ENCODE measurements around the gene SYP. TPM values are rescaled to one million over a fixed set of nuclear protein-coding genes. Genes with fewer than 3 reads are reported as not detected.
A peak's percentile ranks its signal among the peaks of the same experiment; 100 is the strongest.

Gene SYP
- total and polyA plus RNA-seq, 2 donors (not counting 1 experiment from before 2014, with no cell fraction given), result 1.2 to 1.6 TPM

- H3K27ac ChIP-seq (ENCODE audit: low read length in 2 of 2), result peak within 1 kb of the TSS; percentile 18 to 33
- no peaks in the 10 kb centered on the region for H3K27me3 ChIP-seq (replicated peaks in 1 of 4; ENCODE audit: control extremely low read depth in 1 of 4, control insufficient read depth in 3 of 4, insufficient read depth in 4 of 4, low read length in 3 of 4)
- DNase-seq (no peak), ATAC-seq (ENCODE audit: low read depth) (no peak)
- H3K4me1 ChIP-seq (ENCODE audit: control insufficient read depth in 2 of 2, insufficient read depth in 2 of 2, low read length in 2 of 2), result peaks cover 0 to 27% of the 10 kb centered on the region in 2 donors
- Mint-ChIP-seq H3K27me3 (no peaks in the 10 kb centered on the region), H3K27ac (peak within 1 kb of the TSS; percentile 96), H3K4me1 (peaks cover 21% of the 10 kb centered on the region), H3K9me3 (ENCODE audit: insufficient read depth) (no peaks in the 10 kb centered on the region), H3K4me3 (peak within 1 kb of the TSS; percentile 86)
- peak within 1 kb of the TSS in 4 of 5 experiments; percentile 39 to 62 (median 46) for H3K4me3 ChIP-seq (ENCODE audit: control extremely low read depth in 1 of 5, extremely low read depth in 1 of 5, insufficient read depth in 1 of 5, low read depth in 2 of 5, low read length in 4 of 5)
- H3K4me2 ChIP-seq (replicated peaks; ENCODE audit: low read depth, low read length, poor library complexity, severe bottlenecking), result peak within 1 kb of the TSS; percentile 75
- TF ChIP-seq EZH2 (IDR thresholded peaks at IDR 0.05; ENCODE audit: borderline replicate concordance, insufficient read depth, low read depth, low read length, poor library complexity, severe bottlenecking), result no peak
- TF ChIP-seq, protein P1, sequence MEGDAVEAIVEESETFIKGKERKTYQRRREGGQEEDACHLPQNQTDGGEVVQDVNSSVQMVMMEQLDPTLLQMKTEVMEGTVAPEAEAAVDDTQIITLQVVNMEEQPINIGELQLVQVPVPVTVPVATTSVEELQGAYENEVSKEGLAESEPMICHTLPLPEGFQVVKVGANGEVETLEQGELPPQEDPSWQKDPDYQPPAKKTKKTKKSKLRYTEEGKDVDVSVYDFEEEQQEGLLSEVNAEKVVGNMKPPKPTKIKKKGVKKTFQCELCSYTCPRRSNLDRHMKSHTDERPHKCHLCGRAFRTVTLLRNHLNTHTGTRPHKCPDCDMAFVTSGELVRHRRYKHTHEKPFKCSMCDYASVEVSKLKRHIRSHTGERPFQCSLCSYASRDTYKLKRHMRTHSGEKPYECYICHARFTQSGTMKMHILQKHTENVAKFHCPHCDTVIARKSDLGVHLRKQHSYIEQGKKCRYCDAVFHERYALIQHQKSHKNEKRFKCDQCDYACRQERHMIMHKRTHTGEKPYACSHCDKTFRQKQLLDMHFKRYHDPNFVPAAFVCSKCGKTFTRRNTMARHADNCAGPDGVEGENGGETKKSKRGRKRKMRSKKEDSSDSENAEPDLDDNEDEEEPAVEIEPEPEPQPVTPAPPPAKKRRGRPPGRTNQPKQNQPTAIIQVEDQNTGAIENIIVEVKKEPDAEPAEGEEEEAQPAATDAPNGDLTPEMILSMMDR (IDR thresholded peaks at IDR 0.05), result no peak
- H2AFZ ChIP-seq (ENCODE audit: insufficient read depth, low read depth, low read length, poor library complexity, severe bottlenecking), result peak within 1 kb of the TSS; percentile 74
- H4K20me1 ChIP-seq (ENCODE audit: control insufficient read depth, insufficient read depth, low read length, poor library complexity, severe bottlenecking), result no peaks in the 10 kb centered on the region
- H3K9ac ChIP-seq (ENCODE audit: low read length), result peak within 1 kb of the TSS; percentile 58
- ChIA-PET POLR2A (no interaction called here), CTCF (interaction anchor here (0.7 to 2.4 kb wide), 2 partner anchors 7 to 119 kb away, joined by 3 to 9 read pairs; no protein-coding TSS in a partner anchor)
- no peaks in the 10 kb centered on the region for H3K36me3 ChIP-seq (replicated peaks in 1 of 2; ENCODE audit: control extremely low read depth in 1 of 2, control insufficient read depth in 1 of 2, extremely low read depth in 1 of 2, insufficient read depth in 2 of 2, low read length in 1 of 2)
- intact Hi-C loops (cut with micrococcal nuclease), result loop anchor here (1.0 kb wide), 1 partner anchor 10 kb away; no protein-coding TSS in a partner anchor
- 93% methylated on average over 4 of the region's 28 CpGs for WGBS (ENCODE audit: insufficient coverage)
- no peaks in the 10 kb centered on the region for H3K9me3 ChIP-seq (ENCODE audit: control extremely low read depth in 1 of 3, control insufficient read depth in 2 of 3, insufficient read depth in 1 of 3, low read length in 2 of 3)
- H3K79me2 ChIP-seq (ENCODE audit: control insufficient read depth, insufficient read depth, low read length), result no peaks in the 10 kb centered on the region
These were observed 37.4 kb downstream of the SYP start, which contains the start of gene MAGIX for GRCh38 chrX:49162620-49163019. Gene MAGIX (plus strand): TSS chrX:49162758. CDS start chrX:49162890, 132 bp downstream.

DNA sequence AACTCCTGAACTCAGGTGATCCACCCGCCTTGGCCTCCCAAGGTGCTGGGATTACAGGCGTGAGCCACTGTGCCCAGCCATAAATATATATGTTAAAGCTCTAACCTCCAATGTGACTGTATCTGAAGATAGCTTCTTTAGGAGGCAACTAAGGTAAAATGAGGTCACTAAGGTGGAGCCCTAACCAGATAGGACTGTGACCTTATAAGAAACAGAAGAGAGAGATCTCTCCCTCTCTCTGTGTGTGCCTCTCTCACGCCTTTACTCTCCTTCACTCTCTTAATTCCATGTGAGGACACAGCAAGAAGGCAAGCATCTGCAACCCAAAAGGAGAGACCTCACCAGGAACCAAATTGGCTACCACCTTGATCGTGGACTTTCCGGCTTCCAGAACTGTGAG, 38.4 kb downstream of the SYP start:
- TF ChIP-seq EZH2 (IDR thresholded peaks at IDR 0.05; ENCODE audit: borderline replicate concordance, insufficient read depth, low read depth, low read length, poor library complexity, severe bottlenecking), result no peak
- TF ChIP-seq, protein P1 (IDR thresholded peaks at IDR 0.05), result no peak
- H3K27ac ChIP-seq (ENCODE audit: low read length in 2 of 2), result no peak overlapping the region
- H3K4me3 ChIP-seq (ENCODE audit: control extremely low read depth in 1 of 5, extremely low read depth in 1 of 5, insufficient read depth in 1 of 5, low read depth in 2 of 5, low read length in 4 of 5), result no peak overlapping the region
- WGBS (ENCODE audit: insufficient coverage), result no CpG with 5 or more reads among the region's 5 CpGs
- intact Hi-C loops (cut with micrococcal nuclease), result no loop called here
- H3K79me2 ChIP-seq (ENCODE audit: control insufficient read depth, insufficient read depth, low read length), result no peaks in the 10 kb centered on the region
- no peaks in the 10 kb centered on the region for H3K27me3 Mint-ChIP-seq
- DNase-seq, result no peak
- peak overlapping the region; percentile 5 for H3K4me3 Mint-ChIP-seq
- peaks cover 13% of the 10 kb centered on the region for H3K4me1 Mint-ChIP-seq
- CTCF ChIA-PET, result interaction anchor here (0.5 kb wide), 1 partner anchor 29 kb away, joined by 3 read pairs; no protein-coding TSS in a partner anchor
- no peaks in the 10 kb centered on the region for H3K36me3 ChIP-seq (replicated peaks in 1 of 2; ENCODE audit: control extremely low read depth in 1 of 2, control insufficient read depth in 1 of 2, extremely low read depth in 1 of 2, insufficient read depth in 2 of 2, low read length in 1 of 2)
- H4K20me1 ChIP-seq (ENCODE audit: control insufficient read depth, insufficient read depth, low read length, poor library complexity, severe bottlenecking), result no peaks in the 10 kb centered on the region
- H3K27ac Mint-ChIP-seq, result no peak overlapping the region
- H2AFZ ChIP-seq (ENCODE audit: insufficient read depth, low read depth, low read length, poor library complexity, severe bottlenecking), result no peak overlapping the region
- no peak overlapping the region for H3K4me2 ChIP-seq (replicated peaks; ENCODE audit: low read depth, low read length, poor library complexity, severe bottlenecking)
- POLR2A ChIA-PET, result no interaction called here
- H3K27me3 ChIP-seq (replicated peaks in 1 of 4; ENCODE audit: control extremely low read depth in 1 of 4, control insufficient read depth in 3 of 4, insufficient read depth in 4 of 4, low read length in 3 of 4), result no peaks in the 10 kb centered on the region
- no peaks in the 10 kb centered on the region for H3K9me3 Mint-ChIP-seq (ENCODE audit: insufficient read depth)
- H3K4me1 ChIP-seq (ENCODE audit: control insufficient read depth in 2 of 2, insufficient read depth in 2 of 2, low read length in 2 of 2), result peaks cover 0 to 19% of the 10 kb centered on the region in 2 donors
- no peaks in the 10 kb centered on the region for H3K9me3 ChIP-seq (ENCODE audit: control extremely low read depth in 1 of 3, control insufficient read depth in 2 of 3, insufficient read depth in 1 of 3, low read length in 2 of 3)
- no peak overlapping the region for H3K9ac ChIP-seq (ENCODE audit: low read length)
- ATAC-seq (ENCODE audit: low read depth), result no peak

All from B cell (primary cell).